HEK293 (cell line): ENCODE measurements around the gene C1QL1.

ENCODE experiments used
- CTCF ChIA-PET: fragments of 350-600 bp; formaldehyde crosslinking; extraction: SDS; loops from one replicate; lab custom pipeline; 2021; ENCODE audit warnings: antibody characterized with exemption; lab: Yijun Ruan, JAX
- POLR2A ChIA-PET: fragments of 300-600 bp; formaldehyde crosslinking; extraction: SDS; loops from one replicate; lab custom pipeline; 2020; ENCODE audit warnings: antibody characterized with exemption, inconsistent platforms; lab: Yijun Ruan, JAX
- H3K27ac ChIP-seq: fragments of 200-500 bp; sonication (Bioruptor generic); 2 replicates; pipeline ENCODE4 v1.5.1; 2014; ENCODE audit warnings: low read depth, low read length, control low read depth, inconsistent platforms; ENCODE audit errors: extremely low read depth
- H3K36me3 ChIP-seq, 2 experiments: fragments of 200-500 bp in 1 of 2; sonication (Bioruptor generic) in 1 of 2; 1 replicate in 1 of 2; 2 replicates in 1 of 2; pipeline ENCODE4 v1.5.1; 2014 to 2017; ENCODE audit warnings: inconsistent platforms in 2 of 2, low read length in 2 of 2; ENCODE audit not compliant: control insufficient read depth in 2 of 2, insufficient read depth in 1 of 2
- H3K4me1 ChIP-seq: fragments of 200-500 bp; sonication (Bioruptor generic); 2 replicates; pipeline ENCODE4 v1.5.1; 2014; ENCODE audit warnings: mild to moderate bottlenecking, low read length, inconsistent platforms; ENCODE audit not compliant: control insufficient read depth, insufficient read depth
- H3K4me3 ChIP-seq: 2 replicates; pipeline ENCODE4 v1.5.1; 2011; ENCODE audit warnings: low read depth, mild to moderate bottlenecking, control low read depth, low read length, moderate library complexity
- H3K9me3 ChIP-seq: fragments of 200-500 bp; sonication (Bioruptor generic); 2 replicates; pipeline ENCODE4 v1.5.1; 2014; ENCODE audit warnings: low read depth, low read length, inconsistent platforms; ENCODE audit not compliant: control insufficient read depth, insufficient read depth
- HOXC10 ChIP-seq: sonication (generic); formaldehyde crosslinking; IDR thresholded peaks from 2 replicates; pipeline ENCODE4 v1.8.1; 2023; ENCODE audit warnings: mild to moderate bottlenecking, missing genetic modification reagents
- HOXD13 ChIP-seq: sonication (generic); formaldehyde crosslinking; IDR thresholded peaks from 2 replicates; pipeline ENCODE4 v1.8.0; 2022; ENCODE audit warnings: missing genetic modification reagents, borderline replicate concordance
- MYNN ChIP-seq: fragments of 450-650 bp; formaldehyde crosslinking; IDR thresholded peaks from 2 replicates; pipeline ENCODE4 v1.5.1; 2016; ENCODE audit warnings: missing biosample characterization, missing genetic modification characterization, borderline replicate concordance
- ZBTB1 ChIP-seq: fragments of 450-650 bp; formaldehyde crosslinking; IDR thresholded peaks from 2 replicates; pipeline ENCODE4 v1.5.1; 2016; ENCODE audit warnings: missing biosample characterization, missing genetic modification characterization
- ZBTB17 ChIP-seq: fragments of 450-650 bp; formaldehyde crosslinking; IDR thresholded peaks from 2 replicates; pipeline ENCODE4 v1.5.1; 2016; ENCODE audit warnings: missing biosample characterization, missing genetic modification characterization
- ZBTB7A ChIP-seq: fragments of 450-650 bp; formaldehyde crosslinking; IDR thresholded peaks from 2 replicates; pipeline ENCODE4 v1.5.1; 2016; ENCODE audit warnings: low read depth, missing biosample characterization, missing genetic modification characterization
- ZBTB8A ChIP-seq: fragments of 450-650 bp; formaldehyde crosslinking; IDR thresholded peaks from 2 replicates; pipeline ENCODE4 v1.5.1; 2016; ENCODE audit warnings: missing biosample characterization, missing genetic modification characterization
- ZNF114 ChIP-seq: fragments of 450-650 bp; formaldehyde crosslinking; IDR thresholded peaks from 2 replicates; pipeline ENCODE4 v1.5.0; 2017; ENCODE audit warnings: missing biosample characterization, missing genetic modification characterization
- ZNF16 ChIP-seq: fragments of 450-650 bp; formaldehyde crosslinking; IDR thresholded peaks from 2 replicates; pipeline ENCODE4 v1.5.1; 2016; ENCODE audit warnings: low read depth, missing biosample characterization, missing genetic modification characterization
- ZNF175 ChIP-seq: fragments of 450-650 bp; formaldehyde crosslinking; IDR thresholded peaks from 2 replicates; pipeline ENCODE4 v1.5.1; 2016; ENCODE audit warnings: missing biosample characterization, missing genetic modification characterization
- ZNF214 ChIP-seq: fragments of 450-650 bp; formaldehyde crosslinking; IDR thresholded peaks from 2 replicates; pipeline ENCODE4 v1.5.1; 2017; ENCODE audit warnings: missing biosample characterization, mild to moderate bottlenecking, missing genetic modification characterization, borderline replicate concordance
- ZNF223 ChIP-seq: fragments of 450-650 bp; formaldehyde crosslinking; IDR thresholded peaks from 2 replicates; pipeline ENCODE4 v1.5.1; 2016; ENCODE audit warnings: missing biosample characterization, missing genetic modification characterization
- ZNF311 ChIP-seq: fragments of 450-650 bp; formaldehyde crosslinking; IDR thresholded peaks from 2 replicates; pipeline ENCODE4 v1.5.1; 2017; ENCODE audit warnings: missing biosample characterization, missing genetic modification characterization, borderline replicate concordance
- ZNF335 ChIP-seq: fragments of 450-650 bp; formaldehyde crosslinking; conservative IDR thresholded peaks from 2 replicates; pipeline ENCODE4 v1.5.1; 2016; ENCODE audit warnings: missing biosample characterization, missing genetic modification characterization
- ZNF404 ChIP-seq: fragments of 450-650 bp; formaldehyde crosslinking; IDR thresholded peaks from 2 replicates; pipeline ENCODE4 v1.5.1; 2017; ENCODE audit warnings: missing biosample characterization, missing genetic modification characterization
- ZNF670 ChIP-seq: fragments of 450-650 bp; formaldehyde crosslinking; IDR thresholded peaks from 2 replicates; pipeline ENCODE4 v1.5.1; 2016; ENCODE audit warnings: missing biosample characterization, missing genetic modification characterization, low read depth
- ZNF747 ChIP-seq: fragments of 450-650 bp; formaldehyde crosslinking; IDR thresholded peaks from 2 replicates; pipeline ENCODE4 v1.5.1; 2016; ENCODE audit warnings: missing biosample characterization, missing genetic modification characterization
- TF ChIP-seq, protein P1 (sequence below): fragments of 450-650 bp; formaldehyde crosslinking; IDR thresholded peaks from 2 replicates; pipeline ENCODE4 v1.5.1; 2016; ENCODE audit warnings: missing biosample characterization, missing genetic modification characterization, borderline replicate concordance
- TF ChIP-seq, protein P2 (sequence below): fragments of 450-650 bp; formaldehyde crosslinking; IDR thresholded peaks from 2 replicates; pipeline ENCODE4 v1.5.1; 2016; ENCODE audit warnings: missing biosample characterization, missing genetic modification characterization
- TF ChIP-seq, protein P3 (sequence below): fragments of 450-650 bp; formaldehyde crosslinking; IDR thresholded peaks from 2 replicates; pipeline ENCODE4 v1.5.1; 2016; ENCODE audit warnings: missing biosample characterization, missing genetic modification characterization

Gene C1QL1

DNA sequence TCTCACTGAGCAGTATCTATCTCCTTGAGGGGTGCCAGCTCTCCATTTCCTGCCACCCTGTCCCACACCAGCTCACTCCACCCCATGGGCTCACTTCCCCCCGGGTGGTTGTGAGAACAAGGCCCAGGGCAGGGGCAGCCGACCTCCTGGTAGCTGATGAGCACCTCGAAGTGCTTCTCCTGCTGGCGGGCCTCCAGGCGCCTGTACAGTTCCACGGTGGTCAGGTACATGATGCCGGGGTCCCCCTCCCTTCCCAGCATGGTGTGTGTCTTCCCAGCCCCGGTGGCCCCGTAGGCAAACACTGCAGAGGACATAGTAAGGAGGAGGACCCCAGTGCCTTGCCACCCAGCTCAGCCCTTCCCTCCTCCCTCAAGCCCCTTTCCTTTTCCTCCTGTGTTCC, 33.0 kb downstream of the C1QL1 start:
- Histone ChIP-seq H3K27ac (no peak overlapping the region), H3K9me3 (no peaks in the 10 kb centered on the region), H3K4me3 (no peak overlapping the region), H3K4me1 (no peaks in the 10 kb centered on the region), H3K36me3 (peaks cover 72 to 76% of the 10 kb centered on the region in 2 experiments)
- CTCF ChIA-PET, result interaction anchor here (0.7 kb wide), 1 partner anchor 15 kb away, joined by 4 read pairs; no protein-coding TSS in a partner anchor
- POLR2A ChIA-PET, result interaction anchor here (0.6 kb wide), 1 partner anchor 93 kb away, joined by 5 read pairs; no protein-coding TSS in a partner anchor
- TF ChIP-seq ZNF670 (tag by site-specific recombination) (no peak), ZBTB1 (no peak), ZNF214 (tag by site-specific recombination) (no peak), ZNF335 (tag by site-specific recombination) (no peak), ZNF747 (no peak), HOXD13 (CRISPR knock-in tag) (no peak), HOXC10 (CRISPR knock-in tag) (no peak), ZBTB17 (tag by site-specific recombination) (no peak), ZBTB8A (tag by site-specific recombination) (no peak), ZNF404 (no peak)

- H3K4me3 ChIP-seq, result no peak overlapping the region
- TF ChIP-seq, protein P1, sequence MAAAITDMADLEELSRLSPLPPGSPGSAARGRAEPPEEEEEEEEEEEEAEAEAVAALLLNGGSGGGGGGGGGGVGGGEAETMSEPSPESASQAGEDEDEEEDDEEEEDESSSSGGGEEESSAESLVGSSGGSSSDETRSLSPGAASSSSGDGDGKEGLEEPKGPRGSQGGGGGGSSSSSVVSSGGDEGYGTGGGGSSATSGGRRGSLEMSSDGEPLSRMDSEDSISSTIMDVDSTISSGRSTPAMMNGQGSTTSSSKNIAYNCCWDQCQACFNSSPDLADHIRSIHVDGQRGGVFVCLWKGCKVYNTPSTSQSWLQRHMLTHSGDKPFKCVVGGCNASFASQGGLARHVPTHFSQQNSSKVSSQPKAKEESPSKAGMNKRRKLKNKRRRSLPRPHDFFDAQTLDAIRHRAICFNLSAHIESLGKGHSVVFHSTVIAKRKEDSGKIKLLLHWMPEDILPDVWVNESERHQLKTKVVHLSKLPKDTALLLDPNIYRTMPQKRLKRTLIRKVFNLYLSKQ (tag by site-specific recombination), result no peak
- TF ChIP-seq ZNF114 (tag by site-specific recombination) (no peak), ZBTB7A (tag by site-specific recombination) (no peak), ZNF16 (tag by site-specific recombination) (no peak), ZNF223 (tag by site-specific recombination) (no peak), ZNF175 (tag by site-specific recombination) (no peak), ZNF311 (tag by site-specific recombination) (no peak), MYNN (no peak)
- TF ChIP-seq, protein P2, sequence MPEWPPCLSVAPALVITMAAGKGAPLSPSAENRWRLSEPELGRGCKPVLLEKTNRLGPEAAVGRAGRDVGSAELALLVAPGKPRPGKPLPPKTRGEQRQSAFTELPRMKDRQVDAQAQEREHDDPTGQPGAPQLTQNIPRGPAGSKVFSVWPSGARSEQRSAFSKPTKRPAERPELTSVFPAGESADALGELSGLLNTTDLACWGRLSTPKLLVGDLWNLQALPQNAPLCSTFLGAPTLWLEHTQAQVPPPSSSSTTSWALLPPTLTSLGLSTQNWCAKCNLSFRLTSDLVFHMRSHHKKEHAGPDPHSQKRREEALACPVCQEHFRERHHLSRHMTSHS (tag by site-specific recombination), result no peak
- TF ChIP-seq, protein P3, sequence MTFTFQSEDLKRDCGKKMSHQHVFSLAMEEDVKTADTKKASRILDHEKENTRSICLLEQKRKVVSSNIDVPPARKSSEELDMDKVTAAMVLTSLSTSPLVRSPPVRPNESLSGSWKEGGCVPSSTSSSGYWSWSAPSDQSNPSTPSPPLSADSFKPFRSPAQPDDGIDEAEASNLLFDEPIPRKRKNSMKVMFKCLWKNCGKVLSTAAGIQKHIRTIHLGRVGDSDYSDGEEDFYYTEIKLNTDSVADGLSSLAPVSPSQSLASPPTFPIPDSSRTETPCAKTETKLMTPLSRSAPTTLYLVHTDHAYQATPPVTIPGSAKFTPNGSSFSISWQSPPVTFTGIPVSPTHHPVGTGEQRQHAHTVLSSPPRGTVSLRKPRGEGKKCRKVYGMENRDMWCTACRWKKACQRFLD (tag by site-specific recombination), result no peak
- H3K9me3 ChIP-seq, result no peaks in the 10 kb centered on the region
- no peaks in the 10 kb centered on the region for H3K4me1 ChIP-seq
- H3K36me3 ChIP-seq, result peaks cover 74 to 79% of the 10 kb centered on the region in 2 experiments
- CTCF ChIA-PET, result interaction anchor here (0.7 kb wide), 1 partner anchor 15 kb away, joined by 4 read pairs; no protein-coding TSS in a partner anchor
- POLR2A ChIA-PET, result interaction anchor here (0.6 kb wide), 1 partner anchor 93 kb away, joined by 5 read pairs; no protein-coding TSS in a partner anchor
- H3K27ac ChIP-seq, result no peak overlapping the region
These were observed 33.4 kb downstream of the C1QL1 start for GRCh38 chr17:44934745-44935105.
